GM12872 (cell line): Measurements from ENCODE around the gene TOR3A.

ENCODE experiments used
- TF ChIP-seq, protein P1 (sequence below): IDR thresholded peaks from 3 replicates; pipeline ENCODE4 v1.5.1; 2011; ENCODE audit warnings: low read depth, mild to moderate bottlenecking, low read length, moderate library complexity; ENCODE audit not compliant: insufficient read depth

TOR3A gene

GRCh38 chr1:179043907-179044306 lies 38.0 kb upstream of the TOR3A start:
- TF ChIP-seq, protein P1, sequence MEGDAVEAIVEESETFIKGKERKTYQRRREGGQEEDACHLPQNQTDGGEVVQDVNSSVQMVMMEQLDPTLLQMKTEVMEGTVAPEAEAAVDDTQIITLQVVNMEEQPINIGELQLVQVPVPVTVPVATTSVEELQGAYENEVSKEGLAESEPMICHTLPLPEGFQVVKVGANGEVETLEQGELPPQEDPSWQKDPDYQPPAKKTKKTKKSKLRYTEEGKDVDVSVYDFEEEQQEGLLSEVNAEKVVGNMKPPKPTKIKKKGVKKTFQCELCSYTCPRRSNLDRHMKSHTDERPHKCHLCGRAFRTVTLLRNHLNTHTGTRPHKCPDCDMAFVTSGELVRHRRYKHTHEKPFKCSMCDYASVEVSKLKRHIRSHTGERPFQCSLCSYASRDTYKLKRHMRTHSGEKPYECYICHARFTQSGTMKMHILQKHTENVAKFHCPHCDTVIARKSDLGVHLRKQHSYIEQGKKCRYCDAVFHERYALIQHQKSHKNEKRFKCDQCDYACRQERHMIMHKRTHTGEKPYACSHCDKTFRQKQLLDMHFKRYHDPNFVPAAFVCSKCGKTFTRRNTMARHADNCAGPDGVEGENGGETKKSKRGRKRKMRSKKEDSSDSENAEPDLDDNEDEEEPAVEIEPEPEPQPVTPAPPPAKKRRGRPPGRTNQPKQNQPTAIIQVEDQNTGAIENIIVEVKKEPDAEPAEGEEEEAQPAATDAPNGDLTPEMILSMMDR = no peak

- TF ChIP-seq, protein P1 = no peak
Observed at GRCh38 chr1:179046808-179047635, 34.8 kb upstream of the TOR3A start.

GRCh38 chr1:179047636-179047997 lies 34.3 kb upstream of the TOR3A start:
- TF ChIP-seq, protein P1 = no peak

- TF ChIP-seq, protein P1 = no peak
Observed at GRCh38 chr1:179048339-179049124, 33.3 kb upstream of the TOR3A start.

DNA sequence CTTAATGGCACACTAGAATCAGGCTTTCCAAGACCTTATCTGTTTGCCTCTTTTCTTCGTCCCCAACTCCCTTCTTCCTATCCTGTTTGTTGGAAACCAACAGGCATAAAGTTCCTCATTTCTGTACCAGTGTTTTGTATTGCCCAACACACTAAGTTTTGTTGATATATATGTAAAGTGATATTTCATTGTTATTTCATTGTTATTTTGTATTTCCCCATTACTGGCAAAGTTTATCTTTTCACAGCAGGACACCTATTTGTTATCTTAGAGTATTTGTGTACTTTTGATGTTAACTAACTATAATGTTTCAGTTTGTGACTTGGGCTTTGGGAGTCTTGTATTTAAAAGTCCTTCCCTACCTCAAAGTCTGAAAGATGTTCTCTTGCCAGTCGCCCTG lies 29.1 kb upstream of the TOR3A start:
- TF ChIP-seq, protein P1 = no peak

GRCh38 chr1:179053486-179053885 lies 28.4 kb upstream of the TOR3A start:
- TF ChIP-seq, protein P1 = no peak

- TF ChIP-seq, protein P1 = no peak
Observed at GRCh38 chr1:179055937-179056336, 25.9 kb upstream of the TOR3A start.
